K562 (cell line): ENCODE results near the gene CDC25B. TPM values are rescaled to one million over a fixed set of nuclear protein-coding genes. Genes with fewer than 3 reads are reported as not detected.

Experiments used
- ATAC-seq: fragments of 200-7000 bp; cut with Tn5 transposase; 3 replicates; pipeline ENCODE4 v1.9.1; 2020; ENCODE audit warnings: moderate library complexity
- BruUV-seq: library from RNA; stranded (reverse); fragments of 400-500 nt; replicated peaks from 2 replicates; lab custom pipeline; 2021; lab: Mats Ljungman, UMichigan
- CTCF ChIA-PET: fragments of 300-600 bp; formaldehyde crosslinking; extraction: SDS; loops from one replicate; lab custom pipeline; 2021; ENCODE audit warnings: low intra/inter-chr PET ratio; lab: Yijun Ruan, JAX
- POLR2A ChIA-PET: fragments of 300-600, 350-650 bp; sonication (Branson Sonifier 250); formaldehyde crosslinking; extraction: SDS; loops from one replicate; lab custom pipeline; 2021; ENCODE audit warnings: antibody characterized with exemption, inconsistent platforms; lab: Yijun Ruan, JAX
- DNase-seq, 4 experiments: peaks; one replicate each; pipeline versions ENCODE4 v3.0.0 to v3.0.0-alpha.2; 2011 to 2018; ENCODE audit warnings: low spot score in 3 of 4, mixed read lengths in 3 of 4; ENCODE audit errors: extremely low read depth in 1 of 4
- FAIRE-seq: peaks from 2 replicates; lab custom pipeline; 2011; peaks lifted over from hg19 to GRCh38; lab: Jason Lieb, UNC
- H2AFZ ChIP-seq: 2 replicates; pipeline ENCODE4 v1.6.0; 2011; ENCODE audit warnings: low read depth, low read length, control low read depth, inconsistent platforms
- H3K27ac ChIP-seq: fragments of 200-600 bp; 3 replicates; pipeline ENCODE4 v1.8.0; 2011; ENCODE audit warnings: low read depth, mild to moderate bottlenecking, control low read depth, inconsistent platforms, low read length, moderate library complexity, mixed read lengths; ENCODE audit errors: extremely low read depth
- H3K27me3 ChIP-seq, 2 experiments: fragments of 300-600 bp in 1 of 2; 2 replicates in 1 of 2; 3 replicates in 1 of 2; pipeline versions ENCODE4 v1.6.0 to v1.8.0; 2011; ENCODE audit warnings: inconsistent platforms in 2 of 2, low read length in 2 of 2, mild to moderate bottlenecking in 1 of 2, mixed read lengths in 1 of 2, moderate library complexity in 1 of 2; ENCODE audit not compliant: control insufficient read depth in 2 of 2, insufficient read depth in 2 of 2
- H3K36me3 ChIP-seq: fragments of 300-600 bp; 3 replicates; pipeline ENCODE4 v1.8.0; 2011; ENCODE audit warnings: mild to moderate bottlenecking, low read length, inconsistent platforms; ENCODE audit not compliant: control insufficient read depth, insufficient read depth
- H3K4me1 ChIP-seq, 2 experiments: fragments of 200-600 bp in 1 of 2; replicated peaks in 1 of 2; 2 replicates in 1 of 2; 3 replicates in 1 of 2; pipeline versions ENCODE4 v1.5.1 to v1.8.0; 2011; ENCODE audit warnings: inconsistent platforms in 2 of 2, low read length in 2 of 2, mild to moderate bottlenecking in 1 of 2, mixed read lengths in 1 of 2, moderate library complexity in 1 of 2; ENCODE audit not compliant: control insufficient read depth in 2 of 2, insufficient read depth in 2 of 2
- H3K4me2 ChIP-seq: 2 replicates; pipeline ENCODE4 v1.6.1; 2011; ENCODE audit warnings: low read length, control low read depth, inconsistent platforms, mixed read lengths; ENCODE audit not compliant: insufficient read depth
- H3K4me3 ChIP-seq: fragments of 200-600 bp; sonication (generic), shearing (Covaris generic); 2 replicates; pipeline ENCODE4 v1.5.1; 2016; ENCODE audit warnings: control low read depth, inconsistent platforms
- H3K79me2 ChIP-seq: fragments of 200-600 bp; 3 replicates; pipeline ENCODE4 v1.8.0; 2011; ENCODE audit warnings: low read length, inconsistent platforms; ENCODE audit not compliant: control insufficient read depth, insufficient read depth
- H3K9ac ChIP-seq, 2 experiments: 2 replicates each; pipeline versions ENCODE4 v1.6.0 to v1.6.1; 2011; ENCODE audit warnings: low read depth in 2 of 2, low read length in 2 of 2, control low read depth in 1 of 2, inconsistent platforms in 1 of 2, mild to moderate bottlenecking in 1 of 2, mixed read lengths in 1 of 2; ENCODE audit not compliant: insufficient read depth in 1 of 2
- H3K9me1 ChIP-seq: one replicate; pipeline ENCODE4 v1.6.0; 2011; ENCODE audit warnings: inconsistent platforms, mild to moderate bottlenecking, low read length, moderate library complexity; ENCODE audit not compliant: control insufficient read depth, insufficient read depth
- H3K9me3 ChIP-seq: replicated peaks from 2 replicates; pipeline ENCODE4 v1.5.1; 2011; ENCODE audit warnings: low read depth, low read length, inconsistent platforms; ENCODE audit not compliant: control insufficient read depth, insufficient read depth
- H4K20me1 ChIP-seq: replicated peaks from 2 replicates; pipeline ENCODE4 v1.6.1; 2011; ENCODE audit warnings: low read length, inconsistent platforms, mixed read lengths; ENCODE audit not compliant: control insufficient read depth, insufficient read depth
- KAT2B ChIP-seq: IDR thresholded peaks from one replicate; pipeline ENCODE4 v1.6.1; 2012; ENCODE audit warnings: low read depth, mild to moderate bottlenecking, control low read depth, inconsistent platforms, low read length, moderate library complexity
- NFIC ChIP-seq: fragments of 450-650 bp; IDR thresholded peaks from 2 replicates; pipeline ENCODE4 v1.6.1; 2017; ENCODE audit warnings: mild to moderate bottlenecking, inconsistent platforms
- RFX7 ChIP-seq: fragments of 250-450 bp; sonication (Bioruptor Pico); IDR thresholded peaks from 2 replicates; pipeline ENCODE4 v1.5.1; 2021; ENCODE audit warnings: mild to moderate bottlenecking
- SP1 ChIP-seq: sonication (generic); formaldehyde crosslinking; IDR thresholded peaks from 2 replicates; pipeline ENCODE4 v1.8.1; 2022; ENCODE audit warnings: mild to moderate bottlenecking, missing genetic modification reagents
- ZNF121 ChIP-seq: sonication (generic); formaldehyde crosslinking; conservative IDR thresholded peaks from 2 replicates; pipeline ENCODE4 v1.8.0; 2022; ENCODE audit warnings: missing genetic modification reagents
- WGBS: fragments of 100-300 bp; shearing (Covaris generic); methylation state at CpG from one replicate; pipeline ENCODE4 v1.1.6; 2016; ENCODE audit warnings: low coverage, mixed read lengths; ENCODE audit not compliant: insufficient coverage; ENCODE audit errors: missing lambda C conversion rate; 5-methylcytosine and 5-hydroxymethylcytosine counted together
- in situ Hi-C: fragments of 300-500 bp; cut with MboI; formaldehyde crosslinking; loops from 4 replicates; pipeline ENCODE4 v1.15.0; 2018; ENCODE audit warnings: inconsistent platforms, mixed read lengths
- intact Hi-C: fragments of 100-400 bp; cut with micrococcal nuclease; formaldehyde crosslinking; loops from 2 replicates; pipeline ENCODE4 v1.14.2; 2022
- polyA plus RNA-seq, 8 experiments: library from polyadenylated mRNA; depleted of rRNA in 4 of 8; stranded (reverse) in 5 of 8; unstranded in 3 of 8; fragments of >200 nt; fragmentation: Nextera tagmentation in 2 of 8; fragmentation: Illumina TruSeq in 1 of 8; extraction: Ambion mirVana in 2 of 8; extraction: Trizol in 1 of 8; gene quantifications; 2 replicates each; pipeline versions ENCODE4 v1.2.1 to v1.2.3, GENCODE V29; 2011 to 2014; ENCODE audit warnings: inconsistent platforms in 1 of 8, missing spikeins in 1 of 8
- total RNA-seq, 7 experiments: library from RNA; depleted of rRNA in 6 of 7; stranded (reverse); fragments of >200 nt in 6 of 7; fragmentation: Illumina TruSeq in 2 of 7; extraction: Trizol in 2 of 7; gene quantifications; 2 replicates each; pipeline versions ENCODE4 v1.2.1 to v1.2.3, GENCODE V29; 2011 to 2021; ENCODE audit warnings: low replicate concordance in 1 of 7
- TF ChIP-seq, protein P1 (sequence below): fragments of 450-650 bp; IDR thresholded peaks from 2 replicates; pipeline ENCODE4 v1.6.1; 2018; ENCODE audit not compliant: partially characterized antibody

Gene CDC25B
- total and polyA plus RNA-seq, 9 of the 15 experiments (the other 6 are each of a cell fraction or from before 2014, with no cell fraction given), result 2.3 to 35.7 (median 9.5) TPM

DNA sequence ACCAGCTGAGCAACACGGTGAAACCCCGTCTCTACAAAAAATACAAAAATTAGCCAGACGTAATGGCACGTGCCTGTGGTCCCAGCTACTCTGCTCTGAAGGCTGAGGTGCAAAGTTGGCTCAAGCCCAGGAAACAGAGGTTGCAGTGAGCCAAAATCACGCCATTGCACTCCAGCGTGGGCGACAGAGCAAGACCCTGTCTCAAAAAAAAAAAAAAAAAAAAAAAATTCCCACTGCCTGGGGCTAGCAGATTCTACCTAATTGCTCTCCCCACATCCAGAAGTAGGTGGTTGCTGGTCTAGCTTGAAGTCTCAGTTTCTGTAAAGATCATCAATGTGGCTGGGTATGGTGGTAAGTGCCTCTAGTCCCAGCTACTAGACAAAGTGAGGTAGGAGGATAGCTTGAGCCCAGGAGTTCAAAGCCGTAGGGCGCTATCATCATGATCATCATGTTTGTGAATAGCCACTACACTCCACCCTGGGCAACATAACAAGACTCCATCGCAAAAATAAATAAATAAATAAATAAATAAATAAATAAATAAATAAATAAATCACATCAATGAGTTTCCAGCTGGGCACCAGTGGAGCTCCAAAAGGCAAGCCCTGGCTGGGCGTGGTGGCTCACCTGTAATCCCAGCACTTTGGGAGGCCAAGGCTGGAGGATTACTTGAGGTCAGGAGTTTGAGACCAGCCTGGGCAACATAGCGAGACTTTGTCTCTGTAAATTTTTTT is 17.9 kb downstream of the CDC25B start:
- intact Hi-C loops (no loop called here), in situ Hi-C loops (no loop called here)
- Histone ChIP-seq H3K79me2 (no peaks in the 10 kb centered on the region), H3K9me3 (no peaks in the 10 kb centered on the region), H3K27me3 (no peaks in the 10 kb centered on the region), H3K9me1 (no peaks in the 10 kb centered on the region), H3K27ac (no peak overlapping the region), H3K4me1 (peaks cover 18 to 21% of the 10 kb centered on the region in 2 experiments), H3K36me3 (no peaks in the 10 kb centered on the region), H2AFZ (no peak overlapping the region), H3K4me2 (no peak overlapping the region), H3K9ac (no peak overlapping the region), H4K20me1 (no peaks in the 10 kb centered on the region)
- WGBS, result 67% methylated on average over 9 of the region's 12 CpGs
- ATAC-seq (no peak), FAIRE-seq (no peak), DNase-seq (peak in 1 of 4 experiments; percentile 1)
- CTCF ChIA-PET, result no interaction called here
- POLR2A ChIA-PET, result interaction anchor here (0.6 kb wide), 1 partner anchor 13 kb away, joined by 3 read pairs; no protein-coding TSS in a partner anchor
- BruUV-seq, result no TSS peak
- TF ChIP-seq RFX7 (CRISPR knock-in tag), result no peak
- TF ChIP-seq ZNF121 (CRISPR knock-in tag), result peak; percentile 21; the same call in 1 of the 2 replicates
- peak; percentile 41; the same call in 1 of the 2 replicates for TF ChIP-seq NFIC
- TF ChIP-seq, all 486 proteins: peak for 2
- no peak overlapping the region for H3K4me3 ChIP-seq

DNA sequence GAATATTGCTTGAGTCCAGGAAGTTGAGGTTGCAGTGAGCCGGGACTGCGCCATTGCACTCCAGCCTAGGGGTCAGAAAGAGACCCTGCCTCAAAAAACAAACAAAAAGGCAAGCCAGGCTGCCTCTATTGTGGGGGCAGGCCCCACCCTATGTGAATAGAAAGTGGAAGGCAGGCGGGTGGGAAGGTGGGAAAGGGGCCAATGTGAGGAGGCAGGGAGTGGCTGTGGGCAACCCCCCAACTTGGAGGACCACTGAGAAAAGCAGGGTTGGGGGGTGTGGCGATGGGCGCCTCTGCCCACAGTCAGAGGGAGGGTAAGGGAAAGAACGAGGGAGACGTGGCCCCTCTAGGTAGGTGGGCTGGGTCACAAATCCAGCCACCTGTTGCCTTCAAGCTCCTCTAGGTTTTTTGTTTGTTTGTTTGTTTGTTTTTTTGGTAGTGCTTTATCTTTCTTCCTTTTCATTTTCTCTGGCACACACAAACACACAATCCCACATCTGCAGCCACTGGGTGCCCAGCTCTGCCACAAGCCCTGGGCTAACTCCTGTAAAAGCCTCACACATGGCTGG is 18.9 kb downstream of the CDC25B start:
- BruUV-seq, result no TSS peak
- DNase-seq (peak in 1 of 4 experiments; percentile 1), FAIRE-seq (no peak), ATAC-seq (no peak)
- WGBS, result 68% methylated on average over 6 of the region's 7 CpGs
- Histone ChIP-seq H3K9me1 (no peaks in the 10 kb centered on the region), H3K27me3 (no peaks in the 10 kb centered on the region), H3K36me3 (no peaks in the 10 kb centered on the region), H3K4me3 (no peak overlapping the region), H3K4me2 (no peak overlapping the region), H3K9me3 (no peaks in the 10 kb centered on the region), H3K9ac (no peak overlapping the region), H2AFZ (no peak overlapping the region), H3K79me2 (no peaks in the 10 kb centered on the region), H3K27ac (no peak overlapping the region), H4K20me1 (no peaks in the 10 kb centered on the region), H3K4me1 (peaks cover 27 to 28% of the 10 kb centered on the region in 2 experiments)
- TF ChIP-seq KAT2B (no peak), SP1 (CRISPR knock-in tag) (no peak)
- TF ChIP-seq, protein P1, sequence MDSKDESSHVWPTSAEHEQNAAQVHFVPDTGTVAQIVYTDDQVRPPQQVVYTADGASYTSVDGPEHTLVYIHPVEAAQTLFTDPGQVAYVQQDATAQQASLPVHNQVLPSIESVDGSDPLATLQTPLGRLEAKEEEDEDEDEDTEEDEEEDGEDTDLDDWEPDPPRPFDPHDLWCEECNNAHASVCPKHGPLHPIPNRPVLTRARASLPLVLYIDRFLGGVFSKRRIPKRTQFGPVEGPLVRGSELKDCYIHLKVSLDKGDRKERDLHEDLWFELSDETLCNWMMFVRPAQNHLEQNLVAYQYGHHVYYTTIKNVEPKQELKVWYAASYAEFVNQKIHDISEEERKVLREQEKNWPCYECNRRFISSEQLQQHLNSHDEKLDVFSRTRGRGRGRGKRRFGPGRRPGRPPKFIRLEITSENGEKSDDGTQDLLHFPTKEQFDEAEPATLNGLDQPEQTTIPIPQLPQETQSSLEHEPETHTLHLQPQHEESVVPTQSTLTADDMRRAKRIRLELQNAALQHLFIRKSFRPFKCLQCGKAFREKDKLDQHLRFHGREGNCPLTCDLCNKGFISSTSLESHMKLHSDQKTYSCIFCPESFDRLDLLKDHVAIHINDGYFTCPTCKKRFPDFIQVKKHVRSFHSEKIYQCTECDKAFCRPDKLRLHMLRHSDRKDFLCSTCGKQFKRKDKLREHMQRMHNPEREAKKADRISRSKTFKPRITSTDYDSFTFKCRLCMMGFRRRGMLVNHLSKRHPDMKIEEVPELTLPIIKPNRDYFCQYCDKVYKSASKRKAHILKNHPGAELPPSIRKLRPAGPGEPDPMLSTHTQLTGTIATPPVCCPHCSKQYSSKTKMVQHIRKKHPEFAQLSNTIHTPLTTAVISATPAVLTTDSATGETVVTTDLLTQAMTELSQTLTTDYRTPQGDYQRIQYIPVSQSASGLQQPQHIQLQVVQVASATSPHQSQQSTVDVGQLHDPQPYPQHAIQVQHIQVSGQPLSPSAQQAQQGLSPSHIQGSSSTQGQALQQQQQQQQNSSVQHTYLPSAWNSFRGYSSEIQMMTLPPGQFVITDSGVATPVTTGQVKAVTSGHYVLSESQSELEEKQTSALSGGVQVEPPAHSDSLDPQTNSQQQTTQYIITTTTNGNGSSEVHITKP, result peak; percentile 69
- ChIA-PET CTCF (no interaction called here), POLR2A (interaction anchor here (0.6 to 0.7 kb wide), 2 partner anchors 40 to 52 kb away, joined by 3 read pairs; no protein-coding TSS in a partner anchor)
- intact Hi-C loops, result no loop called here
- in situ Hi-C loops, result no loop called here
